CMK (cell line): ENCODE results near the gene ERICH6.
A peak's percentile ranks its signal among the peaks of the same experiment; 100 is the strongest.

ENCODE experiments used
- DNase-seq: peaks from one replicate; pipeline ENCODE4 v3.0.0-alpha.2; 2010; ENCODE audit warnings: low read depth

The ERICH6 gene

GRCh38 chr3:150703756-150704344 lies at the start of gene ERICH6:
ERICH6 (minus strand) TSS chr3:150703920; CDS start chr3:150703898, 22 bp downstream.
- DNase-seq = peak; percentile 59

DNA sequence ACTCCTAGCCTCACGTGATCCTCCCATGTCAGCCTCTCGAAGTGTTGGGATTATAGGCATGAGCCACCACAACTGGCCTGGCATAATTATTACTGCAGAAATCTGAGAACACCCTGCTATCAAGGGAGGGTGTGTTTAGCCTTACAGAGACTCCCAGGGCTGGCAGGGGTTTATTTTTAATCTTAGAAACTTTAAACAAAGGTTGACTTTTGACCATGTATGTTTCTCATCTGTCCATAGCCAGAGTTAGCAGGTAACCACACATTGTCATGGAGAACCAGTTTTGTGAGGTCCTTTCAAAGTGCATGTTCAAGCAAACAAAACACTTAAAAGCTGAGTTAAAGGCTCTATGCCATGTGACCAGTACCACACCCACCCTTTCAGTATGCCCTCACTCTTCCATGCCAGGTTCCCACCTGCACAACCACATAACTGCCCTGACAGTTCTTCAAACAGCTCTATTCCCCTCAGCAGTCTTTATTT lies 48.1 kb upstream of the ERICH6 start:
- no peak for DNase-seq

DNA sequence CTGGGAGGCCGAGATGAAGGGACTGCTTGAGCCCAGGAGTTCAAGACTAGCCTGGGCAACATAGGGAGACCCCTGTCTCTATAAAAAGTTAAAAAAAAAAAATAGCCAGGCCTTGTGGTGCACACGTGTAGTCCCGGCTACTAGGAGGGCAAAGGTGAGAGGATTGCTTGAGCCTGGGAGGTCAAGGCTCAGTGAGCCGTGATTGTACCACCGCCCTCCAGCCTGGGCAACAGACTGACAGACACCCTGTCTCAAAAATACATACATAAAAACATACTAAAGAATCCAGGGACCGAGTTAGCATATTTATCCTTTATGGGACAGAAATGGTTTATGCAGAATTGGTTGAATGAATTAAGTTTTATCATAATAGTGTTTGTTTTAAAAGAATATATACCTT lies 45.5 kb upstream of the ERICH6 start:
- no peak for DNase-seq

GRCh38 chr3:150748684-150749047 lies 44.9 kb upstream of the ERICH6 start:
- no peak for DNase-seq

GRCh38 chr3:150747886-150748683 lies 44.4 kb upstream of the ERICH6 start:
- DNase-seq = no peak

DNA sequence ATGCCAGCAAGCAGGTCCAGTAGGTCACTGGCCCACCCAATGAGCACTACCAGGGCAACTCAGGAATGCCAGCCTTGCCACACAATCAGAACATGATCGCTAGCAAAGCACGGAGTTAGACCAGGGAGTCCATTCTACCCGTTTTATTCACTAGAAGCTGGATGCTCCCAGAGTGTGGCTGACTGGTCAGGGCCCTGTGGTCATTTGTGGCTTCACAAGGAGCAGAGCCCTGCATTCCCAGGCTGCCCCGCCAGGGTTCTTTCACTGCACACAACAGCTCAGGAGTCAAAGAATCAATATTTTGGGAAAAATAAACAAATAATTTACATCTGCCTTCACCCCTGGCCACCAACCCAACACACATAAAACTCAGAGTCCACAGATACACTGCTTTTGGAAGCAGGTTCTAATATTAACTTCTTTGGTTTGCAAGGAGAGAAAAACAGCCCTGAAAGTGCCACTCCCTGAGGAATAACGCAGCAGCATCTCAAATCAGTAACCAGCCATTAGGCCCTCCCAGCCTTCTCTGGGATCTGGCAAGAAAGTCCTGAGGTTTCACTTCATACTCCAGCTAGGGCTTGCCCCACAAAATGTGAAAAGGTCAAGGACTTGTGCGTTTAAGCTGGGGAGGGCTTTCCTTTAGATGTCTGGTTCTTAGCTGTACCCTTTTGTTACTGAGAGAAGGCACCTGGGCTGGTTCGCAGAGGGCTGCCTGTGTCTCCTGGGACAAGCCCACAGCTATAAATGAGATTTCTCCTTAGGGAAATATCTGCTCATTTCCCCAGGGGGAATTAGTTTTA lies 43.3 kb upstream of the ERICH6 start:
- DNase-seq = no peak

DNA sequence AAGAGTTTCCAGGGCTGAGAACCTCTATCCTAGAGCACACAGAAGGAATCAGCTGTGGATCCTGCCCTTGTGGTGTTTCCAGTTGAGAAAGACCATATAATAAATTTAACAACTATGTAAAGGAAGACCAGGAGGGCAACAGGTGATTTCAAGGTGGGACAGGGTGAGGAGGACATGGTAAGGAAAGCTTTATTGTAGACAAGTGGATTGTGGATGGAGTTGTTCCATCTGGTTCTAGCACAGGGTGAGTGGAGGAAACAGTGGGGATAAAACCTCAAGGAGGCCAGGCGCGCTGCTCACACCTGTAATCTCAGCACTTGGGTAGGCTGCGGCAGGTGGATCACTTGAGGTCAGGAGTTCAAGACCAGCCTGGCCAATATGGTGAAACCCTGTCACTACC lies 42.1 kb upstream of the ERICH6 start:
- no peak for DNase-seq

- DNase-seq = no peak
These were observed 41.1 kb upstream of the ERICH6 start for GRCh38 chr3:150744919-150745211.

DNA sequence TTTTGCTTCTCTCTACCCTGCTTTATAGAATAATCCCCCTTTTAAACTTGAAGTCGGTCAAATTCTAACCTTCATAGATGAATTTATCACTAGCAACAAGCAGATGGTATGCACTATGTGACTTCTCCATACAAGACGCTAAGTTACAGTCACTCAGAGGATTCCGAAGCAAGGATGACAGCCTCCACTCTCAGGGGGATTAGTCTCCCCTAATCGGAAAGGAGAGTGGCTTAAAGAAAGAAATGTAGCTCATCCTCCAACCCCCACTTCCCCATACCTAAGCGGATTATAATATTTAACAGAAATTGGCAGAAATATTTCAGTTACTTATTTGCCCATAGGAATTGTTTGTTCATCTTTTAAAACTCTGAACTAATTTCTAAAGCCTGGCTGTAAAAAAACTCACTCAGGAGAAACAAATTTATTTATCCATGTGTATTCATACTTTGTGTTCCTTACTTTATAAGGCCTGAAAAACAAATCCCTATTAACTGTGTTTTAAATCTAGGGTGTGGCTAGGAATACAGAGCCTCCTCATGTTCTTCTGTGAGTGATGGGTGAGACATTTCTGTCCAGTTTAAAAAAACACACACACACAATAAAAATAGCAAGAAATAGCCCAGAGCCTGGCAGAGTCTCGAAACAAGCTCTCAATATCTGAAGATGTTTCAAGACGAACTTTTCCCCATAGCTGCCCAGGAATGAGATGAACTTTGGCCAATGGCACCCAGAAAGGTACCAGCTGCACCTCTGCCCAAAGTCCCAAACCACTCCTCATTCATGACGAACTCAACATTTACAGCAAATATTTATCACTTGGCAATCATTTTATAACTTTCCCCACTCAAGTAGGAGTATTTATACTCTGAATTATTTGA lies 40.6 kb upstream of the ERICH6 start:
- DNase-seq = no peak

DNA sequence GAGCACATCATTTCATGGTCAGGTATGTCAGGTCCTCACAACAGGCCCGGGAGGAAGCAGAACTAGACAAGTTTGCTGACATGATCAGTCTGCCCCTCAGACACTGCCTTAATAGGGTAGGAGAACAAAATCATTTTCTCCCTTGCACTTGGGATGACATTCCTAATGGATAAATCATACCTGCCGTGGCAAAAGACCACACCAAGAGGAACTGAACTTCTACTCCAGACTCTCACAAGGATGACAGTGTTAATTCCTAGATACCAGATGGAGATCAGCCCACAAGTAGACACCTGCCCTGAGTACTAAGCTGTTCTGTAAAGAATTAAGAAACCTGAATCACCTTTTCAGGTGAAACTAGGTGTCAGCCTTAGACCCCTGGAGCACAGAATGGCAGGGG lies 39.8 kb upstream of the ERICH6 start:
- no peak for DNase-seq

GRCh38 chr3:150742679-150743078 lies 39.0 kb upstream of the ERICH6 start:
- no peak for DNase-seq

GRCh38 chr3:150742141-150742523 lies 38.4 kb upstream of the ERICH6 start:
- no peak for DNase-seq

GRCh38 chr3:150741497-150742140 lies 37.9 kb upstream of the ERICH6 start:
- DNase-seq = no peak

- DNase-seq = no peak
These were observed 37.2 kb upstream of the ERICH6 start for GRCh38 chr3:150740733-150741496.

- no peak for DNase-seq
These were observed 36.3 kb upstream of the ERICH6 start for GRCh38 chr3:150739877-150740645.

DNA sequence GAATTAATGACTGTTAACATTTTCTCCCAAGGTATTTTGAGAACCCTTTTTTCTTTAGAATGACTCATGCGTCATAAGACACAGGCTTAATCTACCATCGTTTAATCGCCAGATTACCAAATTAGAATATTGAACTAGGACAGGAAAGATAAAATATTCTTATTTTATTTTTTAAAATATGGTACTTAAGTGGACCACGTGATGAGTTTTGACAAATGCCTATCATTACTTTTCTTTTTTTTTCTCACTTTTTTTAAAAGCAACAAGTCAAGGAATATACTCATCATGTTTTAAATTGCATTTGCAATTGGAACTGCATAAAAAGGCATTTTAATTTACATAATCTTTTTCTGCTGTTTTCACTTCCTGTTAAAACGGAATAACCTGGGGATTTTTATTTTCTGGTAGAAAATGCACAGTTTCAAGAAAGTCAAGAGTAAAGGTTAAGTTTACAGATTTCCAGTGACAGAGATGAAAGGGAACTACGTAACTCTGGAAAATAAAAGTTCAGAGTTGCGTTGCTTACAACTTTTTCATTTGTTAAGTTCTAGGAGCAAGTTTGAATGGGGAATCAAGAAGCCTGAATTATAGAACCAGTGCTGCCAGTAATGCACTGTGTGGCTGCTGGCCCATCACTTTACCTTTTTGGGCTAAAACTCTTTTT lies 35.6 kb upstream of the ERICH6 start:
- DNase-seq = no peak

DNA sequence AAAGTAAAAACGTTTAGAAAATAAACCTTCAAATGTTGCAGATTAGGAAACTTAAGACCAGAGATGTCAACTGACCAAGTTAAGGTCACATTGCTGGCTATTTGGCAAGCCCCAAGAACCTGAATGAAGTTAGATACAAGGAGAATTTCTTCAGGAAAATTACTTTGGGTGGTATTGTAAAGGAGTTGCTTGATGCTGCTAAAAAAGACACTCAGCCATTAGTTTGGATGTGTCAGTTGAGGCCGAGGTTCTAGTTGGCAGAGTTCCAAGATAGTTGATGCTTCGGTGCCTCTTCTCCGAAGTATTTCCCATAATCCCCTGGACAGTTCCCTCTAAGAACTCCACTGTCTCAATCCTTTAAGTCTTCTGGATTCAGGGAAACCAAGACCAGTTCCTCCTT lies 35.0 kb upstream of the ERICH6 start:
- DNase-seq = no peak

- DNase-seq = no peak
These were observed 34.4 kb upstream of the ERICH6 start for GRCh38 chr3:150737874-150738679.
